Stimulated activated CD8-positive, alpha-beta memory T cell treated with anti-CD3 and anti-CD28 coated beads, Interleukin-12 subunit alpha, Interleukin-12 subunit beta, amount 100 ng/mL, for 24 hours (primary cell): ENCODE measurements around the gene TPI1.
"Not testable (repeated sequence)": the region's sequence is repeated elsewhere in the genome, so short reads cannot be mapped to it uniquely, and the experiment has no call there.

Source experiments
- DNase-seq: peaks from one replicate; pipeline ENCODE4 v3.0.0-alpha.2; 2020; ENCODE audit errors: extremely low read depth

Gene TPI1

DNA sequence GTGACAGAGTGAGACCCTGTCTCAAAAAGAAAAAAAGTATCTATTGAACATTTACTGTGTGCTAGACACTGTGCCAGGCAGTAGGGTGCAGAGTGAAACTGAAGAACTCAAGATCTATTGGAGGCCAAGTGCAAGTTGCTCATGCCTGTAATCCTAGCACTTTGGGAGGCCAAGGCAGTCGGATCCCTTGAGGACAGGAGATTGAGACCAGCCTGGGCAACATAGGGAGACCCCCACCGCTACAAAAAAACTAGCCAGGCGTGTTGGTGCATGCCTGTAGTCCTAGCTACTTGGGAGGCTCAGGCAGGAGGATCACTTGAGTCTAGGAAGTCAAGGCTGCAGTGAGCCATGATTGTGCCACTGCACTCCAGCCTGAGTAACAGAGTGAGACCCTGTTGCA is 25.4 kb downstream of the TPI1 start:
- DNase-seq: not testable (repeated sequence)

DNA sequence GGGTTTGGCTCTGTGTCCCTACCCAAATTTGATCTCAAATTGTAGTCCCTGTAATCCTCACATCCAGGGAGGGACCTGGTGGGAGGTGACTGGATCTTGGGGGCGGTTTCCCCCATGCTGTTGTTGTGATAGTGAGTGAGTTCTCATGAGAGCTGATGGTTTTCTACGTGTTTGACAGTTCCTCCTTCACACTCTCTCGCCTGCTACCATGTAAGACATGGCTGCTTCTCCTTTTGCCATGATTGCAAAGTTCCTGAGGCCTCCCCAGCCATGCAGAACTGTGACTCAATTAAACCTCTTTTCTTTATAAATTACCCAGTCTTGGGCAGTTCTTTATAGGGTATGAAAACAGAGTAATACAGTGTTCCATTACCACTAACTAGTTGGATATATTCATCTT is 27.0 kb downstream of the TPI1 start:
- no peak for DNase-seq

DNA sequence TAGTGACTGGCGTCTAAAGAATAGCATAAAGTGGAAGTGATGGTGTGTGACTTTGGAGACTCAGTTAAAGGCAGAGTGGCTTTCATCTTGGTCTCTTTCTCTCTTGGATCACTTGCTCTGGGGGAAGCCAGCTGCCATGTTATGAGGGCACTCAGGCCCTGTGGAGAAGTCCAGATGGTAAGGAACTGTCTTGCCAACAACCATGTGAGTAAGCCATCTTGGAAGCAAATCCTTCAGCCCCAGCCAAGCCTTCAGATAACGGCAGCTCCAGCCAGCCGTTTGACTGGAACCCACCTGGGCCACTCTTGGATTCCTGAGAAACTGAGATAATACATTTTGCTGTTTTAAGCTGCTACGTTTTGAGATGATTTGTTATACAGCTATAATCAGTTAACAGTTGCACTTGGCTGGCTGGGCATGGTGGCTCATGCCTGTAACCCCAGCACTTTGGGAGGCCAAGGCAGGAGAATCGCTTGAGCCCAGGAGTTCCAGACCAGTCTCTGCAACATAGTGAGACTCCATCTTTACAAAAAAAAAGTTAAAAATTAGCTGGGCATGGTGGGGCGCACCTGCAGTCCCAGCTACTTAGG is 29.6 kb downstream of the TPI1 start:
- no peak for DNase-seq

DNA sequence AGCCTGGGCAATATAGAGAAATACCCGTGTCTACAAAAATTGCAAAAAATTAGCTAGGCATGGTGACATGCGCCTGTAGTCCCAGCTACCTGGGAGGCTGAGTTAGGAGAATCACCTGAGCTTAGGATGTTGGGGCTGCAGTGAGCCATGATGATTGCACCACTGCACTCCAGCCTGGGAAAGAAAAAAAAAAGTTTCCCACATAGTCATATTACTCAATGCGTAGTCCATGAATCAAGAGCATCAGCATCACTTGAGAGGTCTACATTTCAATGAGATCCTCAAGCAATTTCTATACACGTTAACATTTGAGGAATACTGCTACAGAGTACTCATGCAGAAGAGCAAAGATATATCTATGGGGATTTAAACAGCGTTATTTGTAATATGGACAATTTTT is 32.1 kb downstream of the TPI1 start:
- no peak for DNase-seq

DNA sequence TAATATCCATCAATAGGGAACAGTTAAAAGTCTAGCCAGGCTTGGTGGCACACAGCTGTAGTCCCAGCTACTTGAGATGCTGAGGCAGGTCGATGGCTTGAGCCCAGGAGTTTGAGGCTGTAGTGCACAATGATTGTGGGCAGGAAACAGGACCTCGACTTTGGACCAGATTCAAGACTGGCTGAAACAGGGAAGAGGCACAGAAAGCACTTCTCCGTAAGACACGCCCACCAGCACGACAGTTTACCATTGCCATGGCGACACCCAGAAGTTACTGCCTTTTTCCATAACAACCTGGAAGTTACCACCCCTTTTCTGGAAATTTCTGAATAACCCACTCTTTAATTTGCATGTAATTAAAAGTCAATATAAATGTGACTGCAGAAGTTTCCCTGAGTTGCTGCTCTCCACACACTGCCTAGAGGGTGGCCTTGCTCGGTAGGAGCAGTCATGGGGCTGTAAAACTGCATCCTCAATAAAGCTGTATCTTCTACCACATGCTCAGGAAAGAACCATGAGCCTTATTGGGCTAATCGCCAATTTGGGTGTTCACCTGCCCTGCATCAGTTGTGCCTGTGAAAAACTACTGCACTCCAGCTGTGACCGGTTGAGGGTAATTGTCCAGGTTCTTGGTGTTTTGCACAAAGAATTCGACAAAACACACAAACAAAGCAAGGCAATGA is 32.6 kb downstream of the TPI1 start:
- DNase-seq: no peak

DNA sequence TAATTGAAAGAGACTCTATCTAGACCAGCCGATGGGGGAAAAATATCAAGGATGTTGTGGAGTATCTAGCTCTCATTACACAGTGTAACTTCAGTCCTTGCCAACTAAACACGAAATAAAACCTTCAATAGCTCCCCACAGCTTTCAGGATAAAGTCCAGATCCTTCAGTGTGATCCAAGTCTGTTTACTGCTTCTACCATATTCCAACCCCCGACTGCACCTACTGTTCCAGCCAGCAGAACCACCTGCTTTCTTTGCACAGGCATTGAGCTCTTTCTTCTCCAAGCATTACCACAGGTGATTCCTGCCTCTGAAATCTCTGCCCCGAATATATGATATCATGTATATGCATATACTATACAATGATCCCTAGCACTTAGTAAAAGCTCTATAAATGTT is 35.1 kb downstream of the TPI1 start:
- DNase-seq: no peak

DNA sequence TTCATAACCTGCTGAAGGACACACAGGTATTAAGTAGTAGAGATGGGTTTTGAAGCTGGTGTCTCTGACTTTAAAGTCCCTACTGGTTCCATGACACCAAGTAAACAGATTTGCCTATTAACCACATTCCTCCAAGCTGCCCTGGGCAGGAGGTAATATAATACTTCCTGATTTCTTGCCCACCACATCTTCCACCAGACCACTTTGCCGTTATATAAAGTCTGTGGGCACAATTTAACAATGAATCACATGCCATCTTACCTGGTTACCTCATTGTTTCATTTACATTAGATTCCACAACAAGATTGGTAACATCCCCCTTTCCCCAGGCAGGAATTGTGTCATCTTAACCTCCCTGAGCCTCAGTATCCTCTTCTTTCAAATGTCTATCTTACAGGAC is 36.4 kb downstream of the TPI1 start:
- DNase-seq: no peak

DNA sequence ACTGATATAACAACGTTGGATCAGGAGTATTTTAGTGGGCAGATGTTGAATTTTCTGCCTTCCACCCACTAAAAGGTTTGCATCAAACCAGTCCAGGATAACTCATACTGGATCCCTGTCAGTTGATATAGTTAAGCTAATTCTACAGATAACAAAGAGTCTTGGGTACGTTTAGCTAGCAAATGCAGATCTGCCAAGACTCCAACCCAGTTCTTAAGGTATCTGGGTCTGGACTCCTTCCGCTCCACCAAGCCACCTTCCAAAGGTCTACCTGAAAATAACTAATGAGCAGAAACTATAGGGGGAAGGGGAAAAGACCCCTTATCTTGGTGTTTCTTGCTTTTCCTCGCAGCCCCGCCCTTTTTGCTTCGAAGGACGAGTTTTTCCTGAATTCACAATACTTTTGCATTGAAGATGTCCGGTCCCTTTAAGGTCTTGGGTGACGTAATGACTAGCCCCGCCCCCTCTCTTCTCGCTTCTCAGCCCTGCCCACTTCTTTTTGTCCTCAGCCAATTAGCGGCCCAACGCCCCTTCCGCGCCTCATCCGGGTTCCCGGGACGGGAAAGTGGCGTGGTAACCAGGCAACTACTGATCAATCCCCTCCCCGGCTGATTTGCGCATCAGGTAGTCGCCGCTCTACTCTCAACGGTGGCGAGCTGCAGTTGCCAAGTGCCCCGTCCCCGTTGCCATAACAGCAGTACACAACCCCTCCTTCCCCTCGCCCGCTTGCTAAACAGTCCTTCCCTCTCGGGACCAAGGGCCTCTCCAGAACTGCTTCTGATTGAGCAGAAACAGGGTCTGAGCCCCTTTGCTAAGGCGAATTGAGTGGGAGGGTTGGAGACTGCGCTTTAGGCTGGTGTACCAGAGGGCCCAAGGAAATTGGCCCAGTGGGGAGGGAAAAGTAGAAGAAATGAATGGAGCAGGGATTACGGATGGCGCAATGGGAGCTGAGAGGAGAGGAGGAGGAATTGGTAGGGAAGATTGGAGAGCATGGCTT is 37.2 kb downstream of the TPI1 start, which contains the start of gene LRRC23:
Gene LRRC23 (plus strand): TSS at position 543 of the 997 bp plus-strand sequence. CDS start 812 bp downstream, outside the sequence.
- peak; percentile 94 for DNase-seq

DNA sequence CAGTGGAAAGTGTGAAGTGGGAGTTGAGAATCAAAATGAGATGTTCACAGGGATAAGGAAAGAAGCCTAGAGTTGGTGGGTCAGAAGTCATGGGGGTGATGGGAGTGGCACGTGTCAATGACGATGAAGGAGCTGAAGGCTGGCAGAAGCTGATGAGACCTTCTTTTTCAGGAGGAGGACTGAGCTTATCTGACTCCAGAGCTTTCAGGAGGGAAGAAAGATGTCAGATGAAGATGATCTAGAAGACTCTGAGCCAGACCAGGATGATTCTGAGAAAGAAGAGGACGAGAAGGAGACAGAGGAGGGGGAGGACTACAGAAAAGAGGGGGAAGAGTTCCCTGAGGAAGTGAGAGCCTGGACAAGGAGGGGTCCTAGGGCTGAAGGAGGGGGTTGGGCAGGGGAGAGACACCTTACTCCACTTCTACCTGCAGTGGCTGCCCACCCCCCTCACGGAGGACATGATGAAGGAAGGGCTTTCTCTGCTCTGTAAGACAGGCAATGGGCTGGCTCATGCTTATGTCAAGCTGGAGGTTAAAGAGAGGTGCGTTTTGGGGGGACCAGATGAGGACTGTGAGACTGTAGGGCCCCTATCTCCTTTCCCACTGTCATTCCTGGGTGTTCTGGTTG is 38.2 kb downstream of the TPI1 start:
- no peak for DNase-seq

DNA sequence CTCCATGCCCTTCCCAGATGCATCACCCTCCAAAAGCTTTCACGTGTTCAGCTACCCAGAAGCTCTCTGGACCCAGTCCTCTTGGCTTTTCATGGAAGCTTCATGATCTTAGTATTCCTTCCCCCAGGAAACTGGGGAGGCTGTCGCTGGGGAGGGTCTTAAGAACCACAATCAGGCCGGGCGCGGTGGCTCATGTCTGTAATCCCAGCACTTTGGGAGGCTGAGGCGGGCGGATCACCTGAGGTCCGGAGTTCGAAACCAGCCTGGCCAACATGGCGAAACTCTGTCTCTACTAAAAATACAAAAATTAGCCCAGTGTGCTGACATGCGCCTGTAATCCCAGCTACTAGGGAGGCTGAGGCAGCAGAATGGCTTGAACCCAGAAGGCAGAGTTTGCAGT is 40.8 kb downstream of the TPI1 start:
- not testable (repeated sequence) for DNase-seq

DNA sequence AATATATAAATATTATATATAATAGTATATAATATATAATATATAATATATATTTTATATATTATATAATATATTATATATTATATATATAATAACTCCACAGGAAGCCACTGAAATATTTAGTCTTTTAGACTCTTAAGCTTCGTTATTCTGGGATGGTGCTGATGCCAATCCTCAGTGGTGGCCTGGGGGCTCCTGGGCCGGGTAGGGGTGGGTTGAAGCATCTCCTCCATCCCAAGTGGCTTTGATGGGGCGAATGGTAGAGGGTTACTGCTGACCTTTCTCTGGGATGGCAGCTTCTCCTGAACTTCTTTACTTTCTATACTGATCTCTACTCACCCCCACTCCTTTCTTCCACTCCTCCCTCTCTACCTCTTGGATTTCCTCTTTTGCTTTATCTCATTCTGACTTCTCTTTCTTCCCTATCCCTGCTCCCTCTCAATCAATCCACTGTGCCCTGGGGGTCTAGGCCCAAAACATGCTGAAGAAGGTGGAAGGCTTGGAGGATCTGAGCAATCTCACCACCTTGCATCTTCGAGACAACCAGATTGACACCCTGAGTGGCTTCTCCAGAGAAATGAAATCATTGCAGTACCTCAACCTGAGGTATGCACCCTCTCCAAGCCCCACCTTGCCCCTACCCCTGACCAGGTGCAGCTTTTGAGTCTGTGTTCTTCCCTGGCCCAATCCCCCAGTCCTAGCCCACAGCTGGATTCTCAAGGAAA is 42.3 kb downstream of the TPI1 start:
- DNase-seq: no peak

DNA sequence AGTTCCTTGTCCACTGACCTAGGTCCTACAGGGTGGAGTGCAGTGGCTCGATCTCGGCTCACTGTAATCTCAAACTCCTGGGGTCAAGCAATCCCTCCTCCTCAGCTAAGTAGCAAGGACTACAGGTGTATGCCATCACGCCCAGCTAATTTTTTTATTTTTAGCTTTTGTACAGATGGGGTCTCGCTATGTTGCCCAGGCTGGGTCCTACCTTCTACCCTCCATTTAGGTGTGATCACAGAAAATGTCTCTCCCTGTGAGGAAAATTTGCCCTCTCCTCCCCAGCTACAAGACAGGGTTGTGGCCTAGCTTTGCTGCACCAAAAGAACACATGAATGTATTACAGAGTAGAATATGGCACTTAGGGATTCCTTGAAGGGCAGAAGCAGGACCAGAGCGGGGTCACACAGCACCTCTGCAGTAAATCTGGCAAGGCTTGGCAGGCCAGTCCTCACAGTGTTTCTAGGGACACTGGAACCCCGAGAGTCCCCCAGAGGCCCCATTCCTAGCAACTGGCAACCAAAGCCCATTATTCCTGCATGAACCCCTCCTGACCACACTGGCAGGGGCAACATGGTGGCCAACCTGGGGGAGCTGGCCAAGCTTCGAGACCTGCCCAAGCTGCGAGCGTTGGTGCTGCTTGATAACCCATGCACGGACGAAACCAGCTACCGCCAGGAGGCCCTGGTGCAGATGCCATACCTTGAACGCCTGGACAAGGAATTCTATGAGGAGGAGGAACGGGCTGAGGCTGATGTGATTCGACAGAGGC is 45.0 kb downstream of the TPI1 start:
- DNase-seq: no peak

DNA sequence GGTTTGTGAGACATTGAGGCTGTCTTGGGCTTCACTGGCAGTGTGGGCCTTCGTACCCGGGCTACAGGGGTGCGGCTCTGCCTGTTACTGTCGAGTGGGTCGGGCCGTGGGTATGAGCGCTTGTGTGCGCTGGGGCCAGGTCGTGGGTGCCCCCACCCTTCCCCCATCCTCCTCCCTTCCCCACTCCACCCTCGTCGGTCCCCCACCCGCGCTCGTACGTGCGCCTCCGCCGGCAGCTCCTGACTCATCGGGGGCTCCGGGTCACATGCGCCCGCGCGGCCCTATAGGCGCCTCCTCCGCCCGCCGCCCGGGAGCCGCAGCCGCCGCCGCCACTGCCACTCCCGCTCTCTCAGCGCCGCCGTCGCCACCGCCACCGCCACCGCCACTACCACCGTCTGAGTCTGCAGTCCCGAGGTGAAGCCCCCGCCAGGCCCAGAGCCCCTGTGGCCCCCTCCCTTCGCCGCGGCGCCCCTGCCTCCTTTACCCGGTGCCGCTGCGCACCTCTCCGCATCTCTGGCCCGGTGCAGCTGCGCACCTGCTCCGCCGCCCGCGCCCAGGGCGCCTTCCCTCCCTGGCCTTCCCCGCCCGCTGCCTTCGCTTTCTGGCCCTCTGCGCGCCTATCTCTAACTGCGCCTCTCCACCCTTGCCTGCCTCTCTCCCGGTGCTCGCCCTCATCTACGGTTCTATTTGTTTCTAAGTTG is 47.1 kb downstream of the TPI1 start, which contains the start of gene ENO2:
Gene ENO2 (plus strand): TSS at position 335 of the 701 bp plus-strand sequence. CDS start 1,253 bp downstream, outside the sequence.
- DNase-seq: peak; percentile 52

DNA sequence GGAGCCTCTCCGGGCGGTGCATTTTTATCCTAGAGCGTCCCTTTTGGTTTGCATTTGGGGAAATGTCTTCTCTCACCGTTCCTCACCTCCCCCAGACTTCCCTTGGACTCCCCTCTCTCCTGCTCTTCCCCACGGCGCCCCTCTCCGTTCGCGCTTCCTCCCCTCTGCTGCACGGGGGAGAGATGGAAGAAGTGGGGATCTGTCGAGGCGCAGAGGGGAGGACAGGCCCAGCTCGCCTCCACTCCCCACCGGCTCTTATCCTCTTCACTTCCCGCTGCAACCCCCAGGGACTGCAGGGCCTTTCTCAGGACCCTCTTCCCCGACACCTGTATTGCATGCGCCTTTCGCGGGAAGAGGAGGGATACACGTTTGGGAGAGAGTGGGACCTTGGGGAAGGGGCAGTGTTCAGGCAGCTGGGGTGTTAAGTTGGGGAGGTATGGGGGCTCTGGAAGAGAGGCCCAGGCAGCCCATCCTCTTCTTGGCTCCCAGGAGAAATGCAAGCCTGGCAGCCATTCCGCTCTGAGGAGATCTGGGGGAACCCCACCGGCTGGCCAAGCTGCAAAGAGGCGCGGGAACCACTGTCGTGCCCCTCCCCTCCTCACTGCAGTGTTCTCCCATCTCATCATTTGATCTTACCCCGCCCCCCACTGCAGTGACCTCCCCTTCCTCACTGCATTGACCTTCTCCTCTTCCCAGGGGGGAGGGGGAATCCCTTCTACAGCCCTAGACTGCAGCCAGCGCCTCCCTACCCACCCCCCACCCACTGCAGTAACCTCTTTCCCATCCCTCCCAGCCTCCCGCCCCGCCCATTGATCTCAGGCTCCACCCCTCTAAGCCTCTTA is 47.8 kb downstream of the TPI1 start:
- DNase-seq: no peak

DNA sequence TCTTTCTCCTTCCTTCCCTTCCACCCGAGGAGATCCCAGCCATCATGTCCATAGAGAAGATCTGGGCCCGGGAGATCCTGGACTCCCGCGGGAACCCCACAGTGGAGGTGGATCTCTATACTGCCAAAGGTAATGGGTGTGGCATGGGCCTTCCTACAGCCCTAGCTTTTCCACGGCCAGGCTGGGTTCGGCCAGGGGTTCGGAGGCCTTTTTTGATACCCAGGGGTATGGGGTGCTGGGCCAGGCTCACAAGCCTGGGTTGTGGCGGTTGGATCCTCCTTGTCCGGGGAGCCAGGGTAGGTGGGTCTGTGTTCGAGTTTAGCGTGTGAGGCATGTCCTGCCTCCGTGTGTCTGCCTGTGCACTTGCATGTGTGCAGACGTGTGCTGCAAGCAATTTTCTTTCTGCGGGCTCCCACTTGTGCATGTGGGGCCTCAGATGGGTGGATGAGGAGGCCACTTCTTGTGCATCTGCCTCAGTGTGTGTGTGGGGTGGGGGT is 48.5 kb downstream of the TPI1 start:
- no peak for DNase-seq

DNA sequence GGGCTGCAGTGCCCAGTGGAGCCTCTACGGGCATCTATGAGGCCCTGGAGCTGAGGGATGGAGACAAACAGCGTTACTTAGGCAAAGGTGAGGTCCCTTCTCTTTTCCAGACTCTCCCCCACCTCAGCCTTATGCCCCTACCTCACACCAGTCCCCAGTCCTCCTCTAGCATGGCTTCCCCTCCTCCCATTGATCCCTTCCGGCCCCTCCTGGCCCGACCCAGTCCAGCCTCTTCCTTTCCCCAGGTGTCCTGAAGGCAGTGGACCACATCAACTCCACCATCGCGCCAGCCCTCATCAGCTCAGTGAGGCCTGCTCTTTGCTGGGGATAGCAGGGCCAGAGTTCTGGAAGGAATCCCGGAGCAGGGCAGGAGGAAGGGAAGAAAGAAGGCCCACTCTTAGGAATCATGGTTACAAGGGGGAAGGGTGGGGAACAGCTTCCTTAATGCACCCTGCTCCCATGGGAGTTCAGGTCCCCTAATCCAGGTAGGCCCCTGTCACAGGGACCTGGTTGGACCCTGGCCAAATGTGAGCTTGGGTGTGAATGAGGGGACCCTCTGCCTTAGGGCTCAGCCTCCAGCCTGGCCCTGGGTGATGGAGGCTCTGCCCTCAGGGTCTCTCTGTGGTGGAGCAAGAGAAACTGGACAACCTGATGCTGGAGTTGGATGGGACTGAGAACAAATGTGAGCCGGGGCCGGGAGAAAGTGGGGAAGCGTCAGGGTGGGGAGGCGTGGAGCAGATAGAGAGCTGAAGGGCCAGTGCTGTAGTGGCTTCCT is 49.3 kb downstream of the TPI1 start:
- DNase-seq: no peak

DNA sequence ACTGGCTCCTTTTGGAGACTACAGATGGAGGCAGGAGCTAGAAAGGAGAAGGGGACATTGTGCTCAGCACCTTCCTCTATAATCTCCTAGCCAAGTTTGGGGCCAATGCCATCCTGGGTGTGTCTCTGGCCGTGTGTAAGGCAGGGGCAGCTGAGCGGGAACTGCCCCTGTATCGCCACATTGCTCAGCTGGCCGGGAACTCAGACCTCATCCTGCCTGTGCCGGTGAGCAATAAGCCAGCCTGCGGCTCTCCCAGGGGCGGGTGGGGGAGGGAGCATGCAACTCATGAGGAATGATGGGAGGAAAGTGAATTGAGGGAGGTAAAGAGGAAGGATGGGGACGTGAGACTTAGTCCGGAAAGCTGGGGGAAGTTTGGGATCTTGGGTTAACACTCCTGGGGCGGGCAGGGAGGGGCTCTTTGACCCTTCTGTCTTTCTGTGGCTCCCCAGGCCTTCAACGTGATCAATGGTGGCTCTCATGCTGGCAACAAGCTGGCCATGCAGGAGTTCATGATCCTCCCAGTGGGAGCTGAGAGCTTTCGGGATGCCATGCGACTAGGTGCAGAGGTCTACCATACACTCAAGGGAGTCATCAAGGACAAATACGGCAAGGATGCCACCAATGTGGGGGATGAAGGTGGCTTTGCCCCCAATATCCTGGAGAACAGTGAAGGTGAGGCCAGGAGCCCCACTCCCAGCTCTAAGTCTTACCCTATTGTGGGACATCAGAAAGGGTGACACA is 50.3 kb downstream of the TPI1 start:
- no peak for DNase-seq
